HT1080 (cell line): ENCODE measurements around the gene F8. TPM values are rescaled to one million over a fixed set of nuclear protein-coding genes. Genes with fewer than 3 reads are reported as not detected.

Source experiments
- small RNA-seq: library from RNA; depleted of rRNA; stranded (forward); fragments of <200 nt; gene quantifications from one replicate; pipeline ENCODE3, GENCODE V24; 2014
- total RNA-seq: library from RNA; depleted of rRNA; stranded (reverse); fragments of >200 nt; shearing (Covaris generic); gene quantifications from 2 replicates; pipeline ENCODE4 v1.2.3, GENCODE V29; 2014; rRNA removed

F8 gene
- total RNA-seq, 1 experiment from 2014 or later, result 0.69 TPM

Small RNA genes within 50 kb of the gene (small RNA-seq; reads per million reads assigned to genes)
- not detected for gene MIR1184-1

Other genes with a start within 250 kb of the F8 start
- 17.4 and 21.6 TPM in 2 replicates for gene MPP1, start 217.2 kb downstream of the F8 start, total RNA-seq
- not detected in 2 replicates for gene SMIM9, start 188.1 kb downstream of the F8 start, total RNA-seq
- 2.7 and 6.7 TPM in 2 replicates for gene F8A1, start 136.4 kb downstream of the F8 start, total RNA-seq
- gene FUNDC2, start 4.1 kb upstream of the F8 start, total RNA-seq, result 44.9 and 46.5 TPM in 2 replicates
- 10.0 and 12.5 TPM in 2 replicates for gene CMC4, start 48.4 kb upstream of the F8 start, total RNA-seq
- 2.9 and 10.0 TPM in 2 replicates for gene MTCP1, start 48.4 kb upstream of the F8 start, total RNA-seq
- 15.0 and 16.2 TPM in 2 replicates for gene BRCC3, start 48.8 kb upstream of the F8 start, total RNA-seq
- 53.7 and 55.9 TPM in 2 replicates for gene VBP1, start 193.7 kb upstream of the F8 start, total RNA-seq
- gene RAB39B, start 241.8 kb upstream of the F8 start, total RNA-seq, result 0.50 and 0.85 TPM in 2 replicates